ENCODE data around the gene PRKCB.
"Not testable (repeated sequence)": the region's sequence is repeated elsewhere in the genome, so short reads cannot be mapped to it uniquely, and the experiment has no call there.

PRKCB gene

GRCh38 chr16:23902748-23903414, 67.1 kb downstream of the PRKCB start:
- DNase-seq (ENCODE audit: low spot score): no peak

DNA sequence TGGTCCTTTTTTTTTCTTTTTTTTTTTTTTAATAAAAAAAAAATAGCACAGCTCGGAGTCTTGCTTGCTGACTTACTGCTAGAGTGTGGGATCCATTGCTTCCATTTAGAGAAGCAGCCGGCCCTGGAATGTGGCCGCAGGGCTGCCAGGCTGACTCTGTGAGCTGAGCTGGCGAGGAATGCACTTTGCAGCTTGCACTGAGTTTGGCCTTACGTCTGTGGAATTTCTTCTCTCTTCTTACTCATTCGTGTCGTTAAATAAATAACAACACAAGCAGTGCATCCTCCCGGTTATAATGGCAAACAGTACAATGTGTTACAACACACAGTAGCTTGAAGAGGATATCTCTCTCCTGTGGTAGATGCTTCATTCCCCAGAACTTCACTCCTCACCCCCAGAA, 69.2 kb downstream of the PRKCB start:
- DNase-seq (ENCODE audit: low spot score): no peak

- DNase-seq (ENCODE audit: low spot score): no peak
These were observed 71.7 kb downstream of the PRKCB start for GRCh38 chr16:23907457-23907902.

GRCh38 chr16:23907903-23908302, 72.1 kb downstream of the PRKCB start:
- DNase-seq (ENCODE audit: low spot score): no peak

GRCh38 chr16:23908790-23909189, 73.0 kb downstream of the PRKCB start:
- DNase-seq (ENCODE audit: low spot score): no peak

- no peak for DNase-seq (ENCODE audit: low spot score)
These were observed 74.1 kb downstream of the PRKCB start for GRCh38 chr16:23909792-23910418.

- DNase-seq (ENCODE audit: low spot score): no peak
These were observed 79.3 kb downstream of the PRKCB start for GRCh38 chr16:23914946-23915530.

DNA sequence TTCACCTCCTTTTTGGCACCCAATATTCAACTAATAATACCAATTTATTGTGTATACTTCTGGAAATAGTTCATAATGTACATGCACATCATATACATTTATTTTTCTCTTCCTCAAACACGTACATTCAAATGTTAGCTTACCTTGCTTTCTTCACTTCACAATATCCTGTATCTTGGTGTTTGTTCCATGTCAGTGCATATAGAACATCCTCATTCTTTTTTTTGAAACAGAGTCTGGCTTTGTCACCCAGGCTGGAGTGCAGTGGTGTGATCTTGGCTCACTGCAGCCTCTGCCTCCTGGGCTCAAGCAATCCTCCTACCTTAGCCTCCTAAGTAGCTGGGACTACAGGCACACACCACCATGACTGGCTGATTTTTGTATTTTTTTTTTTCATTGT, 80.8 kb downstream of the PRKCB start:
- DNase-seq (ENCODE audit: low spot score): not testable (repeated sequence)

DNA sequence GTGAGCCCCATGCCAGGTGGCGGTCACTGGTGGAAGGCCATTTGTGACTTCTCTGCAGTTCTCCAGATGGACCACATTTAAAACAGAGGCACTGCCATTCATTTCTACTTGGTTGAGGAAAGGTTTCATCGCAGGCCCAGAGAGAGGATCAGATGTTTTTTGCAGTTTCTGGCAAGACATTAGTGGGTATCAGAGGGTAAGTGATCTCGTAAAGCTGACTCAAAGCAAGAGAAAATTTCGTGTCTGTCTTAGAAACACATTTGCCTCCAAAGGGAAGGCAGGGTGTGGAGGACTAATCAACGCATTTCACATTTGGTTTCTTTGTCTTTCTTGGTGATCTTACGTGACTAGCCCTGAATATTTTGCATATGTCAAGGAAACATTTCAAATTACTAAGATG, 81.8 kb downstream of the PRKCB start:
- no peak for DNase-seq (ENCODE audit: low spot score)

GRCh38 chr16:23920446-23920845, 84.7 kb downstream of the PRKCB start:
- DNase-seq (ENCODE audit: low spot score): no peak

- DNase-seq (ENCODE audit: low spot score): no peak
These were observed 85.1 kb downstream of the PRKCB start for GRCh38 chr16:23920899-23921298.

- no peak for DNase-seq (ENCODE audit: low spot score)
These were observed 86.6 kb downstream of the PRKCB start for GRCh38 chr16:23922406-23922805.

DNA sequence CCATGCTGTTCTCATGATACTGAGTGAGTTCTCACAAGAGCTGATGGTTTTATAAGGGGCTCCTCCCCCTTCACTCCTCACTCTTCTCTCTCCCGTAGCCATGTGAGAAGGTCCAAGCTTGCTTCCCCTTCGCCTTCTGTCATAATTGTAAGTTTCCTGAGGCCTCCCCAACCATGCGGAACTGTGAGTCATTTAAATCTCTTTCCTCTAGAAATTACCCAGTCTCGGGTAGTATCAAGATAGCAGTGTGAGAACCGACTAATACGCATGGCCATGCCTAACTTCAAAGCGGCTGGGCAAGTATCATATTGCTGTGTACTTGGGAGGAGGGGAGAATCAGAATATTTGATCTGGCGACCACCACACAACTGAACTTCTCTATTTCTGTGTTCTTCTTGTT, 88.3 kb downstream of the PRKCB start:
- peak; percentile 2 for DNase-seq (ENCODE audit: low spot score)

DNA sequence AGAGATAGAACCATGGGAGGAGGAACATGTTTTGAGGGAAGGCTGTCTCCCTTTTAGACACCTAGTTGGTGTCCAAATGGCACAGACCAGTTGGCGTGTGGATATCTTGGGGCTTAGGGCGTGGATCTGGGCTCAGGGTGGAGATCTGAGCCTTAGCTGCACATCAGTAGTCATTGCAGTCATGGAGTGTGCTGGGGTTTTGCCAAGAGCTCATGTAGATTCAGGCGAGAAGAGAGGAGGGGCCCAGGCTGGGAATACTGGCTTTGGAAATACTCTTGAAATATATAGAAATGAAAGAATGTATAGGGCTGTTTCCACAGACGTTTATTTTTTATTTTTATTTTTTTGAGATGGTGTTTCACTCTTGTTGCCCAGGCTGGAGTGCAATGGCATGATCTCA, 92.0 kb downstream of the PRKCB start:
- no peak for DNase-seq (ENCODE audit: low spot score)

- DNase-seq (ENCODE audit: low spot score): no peak
These were observed 93.5 kb downstream of the PRKCB start for GRCh38 chr16:23929237-23929636.

- DNase-seq (ENCODE audit: low spot score): no peak
These were observed 94.1 kb downstream of the PRKCB start for GRCh38 chr16:23929856-23930255.

DNA sequence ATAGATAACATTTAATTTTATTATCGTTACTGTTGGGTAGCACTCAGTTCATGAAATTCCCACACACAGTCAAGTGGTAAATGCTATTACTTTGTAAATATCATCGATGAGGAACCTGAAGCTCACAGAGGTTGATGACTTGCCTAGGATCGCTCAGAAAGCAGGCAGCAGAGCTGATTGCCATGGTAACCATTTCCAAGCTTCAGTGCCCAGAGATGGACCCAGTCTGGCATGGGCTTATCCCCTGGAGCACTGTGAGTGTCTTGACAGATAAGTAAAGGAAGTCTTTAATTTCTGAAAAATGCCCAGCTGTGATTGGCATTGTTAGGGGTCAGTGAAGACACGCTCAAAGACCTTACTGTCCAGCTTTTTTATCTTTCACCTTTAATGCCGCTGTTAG, 95.0 kb downstream of the PRKCB start:
- no peak for DNase-seq (ENCODE audit: low spot score)

DNA sequence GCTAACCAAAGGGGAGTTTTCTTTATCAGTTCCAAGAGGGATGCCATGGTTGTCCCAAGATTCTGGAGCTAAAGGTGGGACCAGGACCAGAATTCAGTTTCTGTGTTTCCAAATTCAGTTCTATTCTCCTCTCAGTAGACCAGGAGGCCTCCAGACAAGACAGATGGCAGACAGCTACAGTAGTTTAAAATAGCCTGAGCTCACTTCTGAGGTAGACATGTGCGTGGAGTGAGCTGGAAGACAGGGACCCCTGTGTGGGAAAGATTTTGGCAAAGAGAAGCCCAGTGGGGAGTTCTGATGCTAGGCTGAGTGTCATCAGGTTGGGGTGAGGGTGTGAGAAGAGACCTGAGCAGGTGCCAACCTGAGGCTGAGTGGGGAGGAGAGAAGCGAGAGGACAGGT, 95.4 kb downstream of the PRKCB start:
- DNase-seq (ENCODE audit: low spot score): no peak

- not testable (repeated sequence) for DNase-seq (ENCODE audit: low spot score)
These were observed 97.9 kb downstream of the PRKCB start for GRCh38 chr16:23933650-23934049.

GRCh38 chr16:23934610-23935236, 98.9 kb downstream of the PRKCB start:
- no peak for DNase-seq (ENCODE audit: low spot score)

DNA sequence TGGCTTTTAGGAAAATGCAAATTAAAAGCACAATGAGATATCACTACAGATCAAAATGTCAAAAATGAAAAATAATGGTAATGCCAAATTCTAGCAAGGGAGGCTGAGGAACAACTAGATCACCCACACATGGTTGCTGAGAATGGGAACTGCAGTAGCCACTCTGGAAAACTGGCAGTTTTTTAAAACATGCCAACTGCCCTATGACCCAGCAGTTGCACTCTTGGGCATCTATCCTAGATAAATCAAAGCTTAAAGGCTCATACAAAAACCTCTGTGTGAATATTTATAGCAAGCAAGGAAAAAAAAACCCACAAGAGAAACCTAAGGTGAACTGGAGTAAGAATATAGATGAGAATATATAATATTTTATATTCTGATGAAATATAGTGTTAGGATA, 104.3 kb downstream of the PRKCB start:
- no peak for DNase-seq (ENCODE audit: low spot score)

- no peak for DNase-seq (ENCODE audit: low spot score)
These were observed 105.2 kb downstream of the PRKCB start for GRCh38 chr16:23941025-23941424.

GRCh38 chr16:23941963-23942564, 106.3 kb downstream of the PRKCB start:
- DNase-seq (ENCODE audit: low spot score): no peak

Measured in CD4-positive, alpha-beta T cell treated with Interleukin-15 for 4 hours (primary cell).